A549 (cell line): ENCODE results near the gene LRRC75B.

Experiments used
- CHD2 ChIP-seq: fragments of 150-350 bp; IDR thresholded peaks from 2 replicates; pipeline ENCODE4 v1.6.1; 2014; ENCODE audit warnings: low read length; ENCODE audit not compliant: partially characterized antibody
- EP300 ChIP-seq, 2 experiments: fragments of >200 bp; sonication (Bioruptor Twin); formaldehyde crosslinking; IDR thresholded peaks; 2 replicates in 1 of 2; 3 replicates in 1 of 2; pipeline ENCODE4 v1.6.1; 2016 to 2017
- ESRRA ChIP-seq: fragments of 150-350 bp; IDR thresholded peaks from 2 replicates; pipeline ENCODE4 v1.6.1; 2014; ENCODE audit warnings: mild to moderate bottlenecking, low read length, borderline replicate concordance
- HEYL ChIP-seq: fragments of 250-450 bp; sonication (Bioruptor Pico); IDR thresholded peaks from 2 replicates; pipeline ENCODE4 v1.8.0; 2021; ENCODE audit warnings: mild to moderate bottlenecking, moderate library complexity
- MAFK ChIP-seq: fragments of 450-650 bp; IDR thresholded peaks from 2 replicates; pipeline ENCODE4 v1.6.1; 2014; ENCODE audit not compliant: partially characterized antibody
- MAX ChIP-seq: IDR thresholded peaks from 2 replicates; pipeline ENCODE4 v1.6.1; 2012
- PBX3 ChIP-seq: IDR thresholded peaks from 2 replicates; pipeline ENCODE4 v1.6.1; 2012
- POLR2A ChIP-seq: IDR thresholded peaks from 2 replicates; pipeline ENCODE4 v1.6.1; 2012; ENCODE audit warnings: mild to moderate bottlenecking, low read length
- RFX5 ChIP-seq: fragments of 450-650 bp; IDR thresholded peaks from 2 replicates; pipeline ENCODE4 v1.7.1; 2014; ENCODE audit warnings: antibody characterized with exemption, mild to moderate bottlenecking, moderate library complexity
- RNF2 ChIP-seq: fragments of 200-600 bp; sonication (generic); IDR thresholded peaks from 2 replicates; pipeline ENCODE4 v1.6.1; 2016; ENCODE audit warnings: low read depth, mild to moderate bottlenecking, antibody characterized with exemption, moderate library complexity, borderline replicate concordance
- SMC3 ChIP-seq: fragments of >200 bp; sonication (Bioruptor Twin); formaldehyde crosslinking; IDR thresholded peaks from 3 replicates; pipeline ENCODE4 v1.6.1; 2018; ENCODE audit warnings: inconsistent platforms
- SREBF2 ChIP-seq: fragments of 450-650 bp; IDR thresholded peaks from 2 replicates; pipeline ENCODE4 v1.6.1; 2014; ENCODE audit warnings: mild to moderate bottlenecking, moderate library complexity
- TF ChIP-seq, protein P1 (sequence below): fragments of >200 bp; sonication (Bioruptor Twin); formaldehyde crosslinking; IDR thresholded peaks from 3 replicates; pipeline ENCODE4 v1.5.1; 2016

DNA sequence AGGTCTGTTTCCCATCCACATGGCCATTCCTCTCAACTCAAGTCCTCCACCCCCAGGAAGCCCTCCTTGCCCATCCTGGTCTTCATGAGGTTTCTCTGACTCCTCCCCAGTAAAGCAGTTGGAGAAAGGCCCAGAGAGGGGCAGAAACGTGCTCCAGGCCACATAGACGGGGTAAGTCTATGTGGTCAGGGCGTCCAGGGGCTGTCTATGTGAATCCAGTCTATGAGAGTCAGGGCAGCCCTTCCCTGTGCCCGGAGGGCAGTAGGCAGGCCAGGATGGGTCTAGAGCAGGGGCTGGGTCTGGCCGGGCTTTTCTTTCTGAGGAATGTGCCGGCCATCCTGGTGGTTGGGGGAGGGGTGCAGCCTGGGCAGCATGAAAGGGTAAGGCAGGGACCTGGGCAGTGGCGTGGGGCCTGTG is 49.7 kb downstream of the LRRC75B start:
- TF ChIP-seq, protein P1, sequence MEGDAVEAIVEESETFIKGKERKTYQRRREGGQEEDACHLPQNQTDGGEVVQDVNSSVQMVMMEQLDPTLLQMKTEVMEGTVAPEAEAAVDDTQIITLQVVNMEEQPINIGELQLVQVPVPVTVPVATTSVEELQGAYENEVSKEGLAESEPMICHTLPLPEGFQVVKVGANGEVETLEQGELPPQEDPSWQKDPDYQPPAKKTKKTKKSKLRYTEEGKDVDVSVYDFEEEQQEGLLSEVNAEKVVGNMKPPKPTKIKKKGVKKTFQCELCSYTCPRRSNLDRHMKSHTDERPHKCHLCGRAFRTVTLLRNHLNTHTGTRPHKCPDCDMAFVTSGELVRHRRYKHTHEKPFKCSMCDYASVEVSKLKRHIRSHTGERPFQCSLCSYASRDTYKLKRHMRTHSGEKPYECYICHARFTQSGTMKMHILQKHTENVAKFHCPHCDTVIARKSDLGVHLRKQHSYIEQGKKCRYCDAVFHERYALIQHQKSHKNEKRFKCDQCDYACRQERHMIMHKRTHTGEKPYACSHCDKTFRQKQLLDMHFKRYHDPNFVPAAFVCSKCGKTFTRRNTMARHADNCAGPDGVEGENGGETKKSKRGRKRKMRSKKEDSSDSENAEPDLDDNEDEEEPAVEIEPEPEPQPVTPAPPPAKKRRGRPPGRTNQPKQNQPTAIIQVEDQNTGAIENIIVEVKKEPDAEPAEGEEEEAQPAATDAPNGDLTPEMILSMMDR = no peak
- TF ChIP-seq HEYL (CRISPR knock-in tag) = no peak
- TF ChIP-seq RNF2 = no peak
- TF ChIP-seq MAX = no peak
- TF ChIP-seq SREBF2 = no peak
- no peak for TF ChIP-seq CHD2
- no peak for TF ChIP-seq ESRRA
- TF ChIP-seq PBX3 = no peak
- TF ChIP-seq POLR2A = no peak
- TF ChIP-seq RFX5 = no peak
- no peak for TF ChIP-seq MAFK
- no peak for TF ChIP-seq EP300 (IDR thresholded peaks at IDR 0.05)
- no peak for TF ChIP-seq SMC3
